SU-DHL-6 (cell line): ENCODE results near the gene CRYBA1.
A peak's percentile ranks its signal among the peaks of the same experiment; 100 is the strongest.

Experiments used
- H2AFZ ChIP-seq: fragments of 200-600 bp; sonication (generic); 2 replicates; pipeline ENCODE4 v1.6.1; 2014; ENCODE audit warnings: low read depth, mild to moderate bottlenecking, moderate library complexity, mixed read lengths, antibody characterized with exemption, low read length; ENCODE audit not compliant: severe bottlenecking
- H3F3A ChIP-seq: fragments of 200-600 bp; shearing (Covaris generic); 2 replicates; pipeline ENCODE4 v1.6.0; 2016; ENCODE audit warnings: antibody characterized with exemption, mild to moderate bottlenecking; ENCODE audit not compliant: insufficient read depth
- H3K27ac ChIP-seq: fragments of 200-600 bp; sonication (generic); 2 replicates; pipeline ENCODE4 v1.5.1; 2016; ENCODE audit warnings: low read depth, mild to moderate bottlenecking, low read length, moderate library complexity, mixed read lengths
- H3K27me3 ChIP-seq: fragments of 200-600 bp; sonication (generic), shearing (Covaris generic); 2 replicates; pipeline ENCODE4 v1.6.0; 2014; ENCODE audit warnings: mild to moderate bottlenecking, low read length
- H3K36me3 ChIP-seq: fragments of 200-600 bp; sonication (generic); 2 replicates; pipeline ENCODE4 v1.6.1; 2014; ENCODE audit warnings: mild to moderate bottlenecking, low read length, mixed read lengths
- H3K4me2 ChIP-seq: fragments of 300-600, 200-600 bp; shearing (Covaris generic), sonication (generic); 2 replicates; pipeline ENCODE4 v1.6.0; 2014; ENCODE audit warnings: low read length, low read depth, mild to moderate bottlenecking; ENCODE audit not compliant: poor library complexity, severe bottlenecking
- H3K4me3 ChIP-seq: fragments of 200-600 bp; sonication (generic); 2 replicates; pipeline ENCODE4 v1.5.1; 2014; ENCODE audit warnings: antibody characterized with exemption, low read length, mild to moderate bottlenecking, mixed read lengths; ENCODE audit not compliant: insufficient read depth, poor library complexity, severe bottlenecking
- H3K79me2 ChIP-seq: fragments of 200-600 bp; sonication (generic); 2 replicates; pipeline ENCODE4 v1.6.1; 2014; ENCODE audit warnings: mild to moderate bottlenecking, low read length, moderate library complexity; ENCODE audit not compliant: insufficient read depth
- H3K9ac ChIP-seq: fragments of 200-600 bp; sonication (generic); 2 replicates; pipeline ENCODE4 v1.7.0; 2014; ENCODE audit warnings: mild to moderate bottlenecking, low read length
- H3K9me2 ChIP-seq: fragments of 200-600 bp; sonication (generic); replicated peaks from 2 replicates; pipeline ENCODE4 v1.6.1; 2014; ENCODE audit warnings: low read length; ENCODE audit not compliant: insufficient read depth
- H3K9me3 ChIP-seq: fragments of 200-600 bp; sonication (generic); 2 replicates; pipeline ENCODE4 v1.6.1; 2014; ENCODE audit warnings: low read length, mixed read lengths; ENCODE audit not compliant: insufficient read depth
- H4K20me1 ChIP-seq: fragments of 200-600 bp; sonication (generic); 2 replicates; pipeline ENCODE4 v1.6.1; 2014; ENCODE audit warnings: low read depth, mild to moderate bottlenecking, antibody characterized with exemption, low read length, moderate library complexity, mixed read lengths
- CTCF ChIP-seq: fragments of 200-600 bp; sonication (generic); IDR thresholded peaks from one replicate; pipeline ENCODE4 v1.5.1; 2017; ENCODE audit warnings: antibody characterized with exemption, mild to moderate bottlenecking, low read length, moderate library complexity; ENCODE audit not compliant: insufficient read depth, poor library complexity, severe bottlenecking
- EZH2phosphoT487 ChIP-seq: fragments of 200-600 bp; sonication (generic), shearing (Covaris generic); conservative IDR thresholded peaks from 2 replicates; pipeline ENCODE4 v1.6.1; 2018; ENCODE audit warnings: mild to moderate bottlenecking, antibody characterized with exemption, low read length, moderate library complexity, mixed read lengths

CRYBA1 gene

GRCh38 chr17:29283496-29283895 lies 36.8 kb downstream of the CRYBA1 start:
- Histone ChIP-seq H3K27me3 (no peaks in the 10 kb centered on the region), H3K9me3 (no peaks in the 10 kb centered on the region), H3K36me3 (peaks cover 45% of the 10 kb centered on the region), H3K9ac (no peak overlapping the region), H3K4me3 (no peak overlapping the region), H3K79me2 (peaks cover 100% of the 10 kb centered on the region), H3K4me2 (no peak overlapping the region), H3K27ac (no peak overlapping the region), H4K20me1 (peaks cover 73% of the 10 kb centered on the region), H3F3A (peaks cover 7% of the 10 kb centered on the region; the same call in 1 of the 2 replicates), H2AFZ (no peak overlapping the region), H3K9me2 (no peaks in the 10 kb centered on the region)
- TF ChIP-seq CTCF (peak; percentile 12), EZH2phosphoT487 (no peak)

- TF ChIP-seq EZH2phosphoT487, result no peak
- TF ChIP-seq CTCF, result no peak
- H3K9me2 ChIP-seq, result no peaks in the 10 kb centered on the region
- peaks cover 73% of the 10 kb centered on the region for H4K20me1 ChIP-seq
- H3K79me2 ChIP-seq, result peaks cover 100% of the 10 kb centered on the region
- H3K4me2 ChIP-seq, result no peak overlapping the region
- no peak overlapping the region for H3K9ac ChIP-seq
- no peak overlapping the region for H3K27ac ChIP-seq
- H3K36me3 ChIP-seq, result peaks cover 49% of the 10 kb centered on the region
- H3K4me3 ChIP-seq, result no peak overlapping the region
- H3K9me3 ChIP-seq, result no peaks in the 10 kb centered on the region
- H3K27me3 ChIP-seq, result no peaks in the 10 kb centered on the region
- H3F3A ChIP-seq, result peaks cover 7% of the 10 kb centered on the region; the same call in 1 of the 2 replicates
- no peak overlapping the region for H2AFZ ChIP-seq
These were observed 37.3 kb downstream of the CRYBA1 start for GRCh38 chr17:29283961-29284360.

GRCh38 chr17:29289852-29290251 lies 43.2 kb downstream of the CRYBA1 start:
- H3K27ac ChIP-seq, result no peak overlapping the region
- no peaks in the 10 kb centered on the region for H3K27me3 ChIP-seq
- H2AFZ ChIP-seq, result no peak overlapping the region
- H3K9ac ChIP-seq, result no peak overlapping the region
- no peaks in the 10 kb centered on the region for H3K9me2 ChIP-seq
- no peaks in the 10 kb centered on the region for H3K9me3 ChIP-seq
- TF ChIP-seq CTCF, result no peak
- TF ChIP-seq EZH2phosphoT487, result no peak
- peaks cover 87% of the 10 kb centered on the region for H3K79me2 ChIP-seq
- H3K4me3 ChIP-seq, result no peak overlapping the region
- peaks cover 25% of the 10 kb centered on the region for H3F3A ChIP-seq
- peak overlapping the region; percentile 96 for H3K4me2 ChIP-seq
- peaks cover 41% of the 10 kb centered on the region for H3K36me3 ChIP-seq
- peaks cover 65% of the 10 kb centered on the region for H4K20me1 ChIP-seq
